ENCODE results near the gene VPS37C.

VPS37C gene

GRCh38 chr11:61151545-61152252 is 9.5 kb downstream of the VPS37C start:
- H3K79me2 ChIP-seq (ENCODE audit: low read length) = peaks cover 38% of the 10 kb centered on the region

GRCh38 chr11:61150706-61151544 is 10.3 kb downstream of the VPS37C start:
- H4K20me1 ChIP-seq (ENCODE audit: insufficient read depth, low read length) = peaks cover 4% of the 10 kb centered on the region; the same call in 1 of the 2 replicates
- TF ChIP-seq EZH2phosphoT487 (IDR thresholded peaks at IDR 0.05; ENCODE audit: low read depth) (no peak), CTCF (IDR thresholded peaks at IDR 0.05; ENCODE audit: low read depth, low read length) (no peak)
- no peaks in the 10 kb centered on the region for H3K4me1 ChIP-seq (ENCODE audit: low read length)
- H3K79me2 ChIP-seq (ENCODE audit: low read length) = peaks cover 38% of the 10 kb centered on the region
- peaks cover 9% of the 10 kb centered on the region; the same call in 1 of the 2 replicates for H3K9me3 ChIP-seq (ENCODE audit: insufficient read depth, low read length)
- H3K9ac ChIP-seq (ENCODE audit: low read length) = no peak overlapping the region
- H3K27ac ChIP-seq (ENCODE audit: low read length) = no peak overlapping the region
- H3K4me2 ChIP-seq (ENCODE audit: low read length) = no peak overlapping the region
- no peaks in the 10 kb centered on the region for H3K27me3 ChIP-seq (ENCODE audit: low read depth, low read length)
- peaks cover 20% of the 10 kb centered on the region for H3K36me3 ChIP-seq (replicated peaks; ENCODE audit: low read depth, low read length)
- H2AFZ ChIP-seq (ENCODE audit: low read depth, low read length) = no peak overlapping the region
- no peak overlapping the region for H3K4me3 ChIP-seq (ENCODE audit: low read length)

More at GRCh38 chr11:61151545-61152252, 9.5 kb downstream of the VPS37C start:
- Histone ChIP-seq H3K4me3 (ENCODE audit: low read length) (no peak overlapping the region), H4K20me1 (ENCODE audit: insufficient read depth, low read length) (peaks cover 4% of the 10 kb centered on the region; the same call in 1 of the 2 replicates), H3K27ac (ENCODE audit: low read length) (no peak overlapping the region), H3K27me3 (ENCODE audit: low read depth, low read length) (no peaks in the 10 kb centered on the region), H3K4me2 (ENCODE audit: low read length) (no peak overlapping the region), H3K36me3 (replicated peaks; ENCODE audit: low read depth, low read length) (peaks cover 26% of the 10 kb centered on the region), H3K9ac (ENCODE audit: low read length) (no peak overlapping the region), H2AFZ (ENCODE audit: low read depth, low read length) (no peak overlapping the region), H3K9me3 (ENCODE audit: insufficient read depth, low read length) (peaks cover 9% of the 10 kb centered on the region; the same call in 1 of the 2 replicates), H3K4me1 (ENCODE audit: low read length) (no peaks in the 10 kb centered on the region)
- TF ChIP-seq CTCF (IDR thresholded peaks at IDR 0.05; ENCODE audit: low read depth, low read length) = no peak
- no peak for TF ChIP-seq EZH2phosphoT487 (IDR thresholded peaks at IDR 0.05; ENCODE audit: low read depth)

- Histone ChIP-seq H3K4me3 (ENCODE audit: low read length) (no peak overlapping the region), H3K79me2 (ENCODE audit: low read length) (peaks cover 32% of the 10 kb centered on the region)
Observed at GRCh38 chr11:61149624-61150615, 11.3 kb downstream of the VPS37C start.

More at GRCh38 chr11:61149624-61150615, 11.3 kb downstream of the VPS37C start:
- H3K9ac ChIP-seq (ENCODE audit: low read length) = no peak overlapping the region
- no peaks in the 10 kb centered on the region for H3K27me3 ChIP-seq (ENCODE audit: low read depth, low read length)
- H3K4me2 ChIP-seq (ENCODE audit: low read length) = no peak overlapping the region
- H3K9me3 ChIP-seq (ENCODE audit: insufficient read depth, low read length) = peaks cover 5% of the 10 kb centered on the region; the same call in 1 of the 2 replicates
- no peak for TF ChIP-seq CTCF (IDR thresholded peaks at IDR 0.05; ENCODE audit: low read depth, low read length)
- TF ChIP-seq EZH2phosphoT487 (IDR thresholded peaks at IDR 0.05; ENCODE audit: low read depth) = no peak
- H2AFZ ChIP-seq (ENCODE audit: low read depth, low read length) = no peak overlapping the region
- no peaks in the 10 kb centered on the region for H3K4me1 ChIP-seq (ENCODE audit: low read length)
- peaks cover 4% of the 10 kb centered on the region; the same call in 1 of the 2 replicates for H4K20me1 ChIP-seq (ENCODE audit: insufficient read depth, low read length)
- peaks cover 11% of the 10 kb centered on the region for H3K36me3 ChIP-seq (replicated peaks; ENCODE audit: low read depth, low read length)
- no peak overlapping the region for H3K27ac ChIP-seq (ENCODE audit: low read length)

Data from OCI-LY3 (cell line).